Liver (tissue), 9 donors: ENCODE results near the gene GLUD1. TPM values are rescaled to one million over a fixed set of nuclear protein-coding genes. Genes with fewer than 3 reads are reported as not detected.

Source experiments
- DNase-seq: peaks from one replicate; pipeline ENCODE4 v3.0.0-alpha.2; 2017; ENCODE audit warnings: low spot score
- H3K27ac ChIP-seq, 2 donors: one replicate each; pipeline ENCODE4 v1.7.0; 2013; ENCODE audit warnings: inconsistent platforms in 2 of 2, low read length in 2 of 2, control low read depth in 1 of 2, low read depth in 1 of 2, mild to moderate bottlenecking in 1 of 2
- H3K27me3 ChIP-seq, 4 donors: one replicate each; pipeline versions ENCODE4 v1.6.1 to v1.7.0; 2013; ENCODE audit warnings: low read length in 3 of 4, inconsistent platforms in 1 of 4, mild to moderate bottlenecking in 1 of 4, moderate library complexity in 1 of 4; ENCODE audit not compliant: control insufficient read depth in 4 of 4, insufficient read depth in 4 of 4
- H3K36me3 ChIP-seq, 4 donors: one replicate each; pipeline versions ENCODE4 v1.6.1 to v1.7.0; 2013; ENCODE audit warnings: low read length in 3 of 4, mild to moderate bottlenecking in 3 of 4, low read depth in 1 of 4, moderate library complexity in 1 of 4; ENCODE audit not compliant: control insufficient read depth in 4 of 4, insufficient read depth in 3 of 4
- H3K4me1 ChIP-seq, 4 donors: one replicate each; pipeline versions ENCODE4 v1.6.1 to v1.7.0; 2013; ENCODE audit warnings: low read length in 3 of 4, mild to moderate bottlenecking in 3 of 4, moderate library complexity in 1 of 4; ENCODE audit not compliant: control insufficient read depth in 4 of 4, insufficient read depth in 4 of 4
- H3K4me3 ChIP-seq, 3 donors: one replicate each; pipeline versions ENCODE4 v1.6.1 to v1.7.0; 2013; ENCODE audit warnings: low read length in 3 of 3, control low read depth in 1 of 3, low read depth in 1 of 3, mild to moderate bottlenecking in 1 of 3
- H3K9ac ChIP-seq, 2 donors: one replicate each; pipeline ENCODE4 v1.7.0; 2013; ENCODE audit warnings: low read length in 2 of 2, mild to moderate bottlenecking in 2 of 2, moderate library complexity in 2 of 2, control low read depth in 1 of 2, low read depth in 1 of 2
- H3K9me3 ChIP-seq, 4 donors: one replicate each; pipeline versions ENCODE4 v1.6.1 to v1.7.0; 2013; ENCODE audit warnings: low read length in 3 of 4; ENCODE audit not compliant: control insufficient read depth in 4 of 4
- CTCF ChIP-seq: fragments of 150-350 bp; IDR thresholded peaks from 2 replicates; pipeline ENCODE4 v1.5.1; 2017; ENCODE audit warnings: improper control_type of control experiment, low read depth, low read length; ENCODE audit not compliant: missing input control
- EGR1 ChIP-seq, 2 donors: IDR thresholded peaks; 2 replicates each; pipeline ENCODE4 v1.6.1; 2016 to 2018; ENCODE audit warnings: antibody characterized with exemption in 2 of 2, low read depth in 2 of 2
- FOXA1 ChIP-seq: IDR thresholded peaks from 2 replicates; pipeline ENCODE4 v1.6.1; 2016; ENCODE audit warnings: antibody characterized with exemption
- FOXA2 ChIP-seq: IDR thresholded peaks from 2 replicates; pipeline ENCODE4 v1.6.1; 2016; ENCODE audit warnings: antibody characterized with exemption
- GABPA ChIP-seq, 2 donors: IDR thresholded peaks in 1 of 2; conservative IDR thresholded peaks in 1 of 2; 2 replicates each; pipeline ENCODE4 v1.6.1; 2016; ENCODE audit warnings: antibody characterized with exemption in 2 of 2, mild to moderate bottlenecking in 1 of 2, moderate library complexity in 1 of 2
- HNF4A ChIP-seq, 2 donors: conservative IDR thresholded peaks; 2 replicates each; pipeline ENCODE4 v1.6.1; 2016; ENCODE audit warnings: antibody characterized with exemption in 2 of 2, mild to moderate bottlenecking in 2 of 2
- HNF4G ChIP-seq: IDR thresholded peaks from 2 replicates; pipeline ENCODE4 v1.6.1; 2016; ENCODE audit warnings: antibody characterized with exemption
- JUND ChIP-seq, 2 donors: IDR thresholded peaks; 2 replicates each; pipeline ENCODE4 v1.6.1; 2016; ENCODE audit warnings: antibody characterized with exemption in 2 of 2
- MAX ChIP-seq: IDR thresholded peaks from 2 replicates; pipeline ENCODE4 v1.6.1; 2016; ENCODE audit warnings: antibody characterized with exemption
- NR2F2 ChIP-seq: IDR thresholded peaks from 2 replicates; pipeline ENCODE4 v1.6.1; 2016; ENCODE audit warnings: antibody characterized with exemption
- RAD21 ChIP-seq, 2 donors: IDR thresholded peaks; 2 replicates each; pipeline ENCODE4 v1.6.1; 2016; ENCODE audit warnings: antibody characterized with exemption in 2 of 2, mild to moderate bottlenecking in 2 of 2
- REST ChIP-seq: IDR thresholded peaks from 2 replicates; pipeline ENCODE4 v1.6.1; 2016; ENCODE audit warnings: antibody characterized with exemption, mild to moderate bottlenecking
- RXRA ChIP-seq, 2 donors: IDR thresholded peaks; 2 replicates each; pipeline ENCODE4 v1.6.1; 2017 to 2018; ENCODE audit warnings: antibody characterized with exemption in 2 of 2, mild to moderate bottlenecking in 1 of 2
- SP1 ChIP-seq: IDR thresholded peaks from 2 replicates; pipeline ENCODE4 v1.6.1; 2018; ENCODE audit warnings: antibody characterized with exemption, mild to moderate bottlenecking
- TAF1 ChIP-seq: conservative IDR thresholded peaks from 2 replicates; pipeline ENCODE4 v1.6.1; 2016; ENCODE audit warnings: antibody characterized with exemption, mild to moderate bottlenecking
- YY1 ChIP-seq: IDR thresholded peaks from 2 replicates; pipeline ENCODE4 v1.6.1; 2016; ENCODE audit warnings: antibody characterized with exemption, mild to moderate bottlenecking
- WGBS: extraction: QIAGEN DNeasy Blood & Tissue Kit; methylation state at CpG from one replicate; pipeline ENCODE4 v1.1.7; 2013; 5-methylcytosine and 5-hydroxymethylcytosine counted together
- polyA plus RNA-seq, 2 donors: library from polyadenylated mRNA; stranded (reverse) in 1 of 2; unstranded in 1 of 2; fragments of 200-250 nt in 1 of 2; fragments of >200 nt in 1 of 2; fragmentation: Nextera tagmentation in 1 of 2; extraction: Ambion mirVana in 1 of 2; gene quantifications; one replicate each; pipeline versions ENCODE4 v1.2.1 to v1.2.3, GENCODE V29; 2013 to 2015
- total RNA-seq, 2 donors: library from RNA; depleted of rRNA; stranded (reverse); fragments of >200 nt; gene quantifications; one replicate each; pipeline ENCODE4 v1.2.3, GENCODE V29; 2014
- TF ChIP-seq, protein P1 (sequence below): IDR thresholded peaks from 2 replicates; pipeline ENCODE4 v1.6.1; 2016; ENCODE audit warnings: antibody characterized with exemption
- TF ChIP-seq, protein P2 (sequence below): IDR thresholded peaks from 2 replicates; pipeline ENCODE4 v1.6.1; 2016; ENCODE audit warnings: antibody characterized with exemption
- donor health status: healthy.
- donor health status: healthy.
- donor health status: healthy.
- donor health status: healthy.
- donor health status: healthy.

Gene GLUD1
- total and polyA plus RNA-seq, 4 donors = 335 to 601 (median 417) TPM

GRCh38 chr10:87092861-87093631 is 1.6 kb downstream of the GLUD1 start:
- Histone ChIP-seq H3K27ac (peak overlapping the region; percentile 79 to 80), H3K4me1 (peaks cover 11 to 43% (median 20%) of the 10 kb centered on the region in 4 donors)
- WGBS = 6% methylated on average over 9 of the region's 9 CpGs

More at GRCh38 chr10:87092861-87093631, 1.6 kb downstream of the GLUD1 start:
- peak overlapping the region; percentile 85 to 99 (median 95) for H3K4me3 ChIP-seq
- H3K9ac ChIP-seq = peak overlapping the region; percentile 70 to 92
- H3K36me3 ChIP-seq = no peaks in the 10 kb centered on the region
- DNase-seq = peak; percentile 44
- TF ChIP-seq SP1 (peak; percentile 80), HNF4A (conservative IDR thresholded peaks at IDR 0.05) (peak; percentile 81 to 85), FOXA2 (peak; percentile 16), RXRA (IDR thresholded peaks at IDR 0.05) (peak; percentile 78 to 81), FOXA1 (no peak), CTCF (no peak), RAD21 (IDR thresholded peaks at IDR 0.05) (peak; percentile 24 to 28), REST (no peak), MAX (no peak), HNF4G (peak; percentile 78), YY1 (peak; percentile 52), JUND (IDR thresholded peaks at IDR 0.05) (peak; percentile 34 to 64), EGR1 (IDR thresholded peaks at IDR 0.05; ENCODE audit: low read depth in 2 of 2) (peak in 1 of 2 donors; percentile 27), NR2F2 (peak; percentile 59), GABPA (IDR thresholded peaks at IDR 0.05 in 1 of 2, conservative IDR thresholded peaks at IDR 0.05 in 1 of 2) (no peak), TAF1 (peak; percentile 90)
- TF ChIP-seq, protein P1, sequence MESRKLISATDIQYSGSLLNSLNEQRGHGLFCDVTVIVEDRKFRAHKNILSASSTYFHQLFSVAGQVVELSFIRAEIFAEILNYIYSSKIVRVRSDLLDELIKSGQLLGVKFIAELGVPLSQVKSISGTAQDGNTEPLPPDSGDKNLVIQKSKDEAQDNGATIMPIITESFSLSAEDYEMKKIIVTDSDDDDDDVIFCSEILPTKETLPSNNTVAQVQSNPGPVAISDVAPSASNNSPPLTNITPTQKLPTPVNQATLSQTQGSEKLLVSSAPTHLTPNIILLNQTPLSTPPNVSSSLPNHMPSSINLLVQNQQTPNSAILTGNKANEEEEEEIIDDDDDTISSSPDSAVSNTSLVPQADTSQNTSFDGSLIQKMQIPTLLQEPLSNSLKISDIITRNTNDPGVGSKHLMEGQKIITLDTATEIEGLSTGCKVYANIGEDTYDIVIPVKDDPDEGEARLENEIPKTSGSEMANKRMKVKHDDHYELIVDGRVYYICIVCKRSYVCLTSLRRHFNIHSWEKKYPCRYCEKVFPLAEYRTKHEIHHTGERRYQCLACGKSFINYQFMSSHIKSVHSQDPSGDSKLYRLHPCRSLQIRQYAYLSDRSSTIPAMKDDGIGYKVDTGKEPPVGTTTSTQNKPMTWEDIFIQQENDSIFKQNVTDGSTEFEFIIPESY = no peak
- TF ChIP-seq, protein P2, sequence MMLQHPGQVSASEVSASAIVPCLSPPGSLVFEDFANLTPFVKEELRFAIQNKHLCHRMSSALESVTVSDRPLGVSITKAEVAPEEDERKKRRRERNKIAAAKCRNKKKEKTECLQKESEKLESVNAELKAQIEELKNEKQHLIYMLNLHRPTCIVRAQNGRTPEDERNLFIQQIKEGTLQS = no peak
- no peaks in the 10 kb centered on the region for H3K9me3 ChIP-seq
- H3K27me3 ChIP-seq = no peaks in the 10 kb centered on the region
